ENCODE data around the gene CCDC85C.

CCDC85C gene

DNA sequence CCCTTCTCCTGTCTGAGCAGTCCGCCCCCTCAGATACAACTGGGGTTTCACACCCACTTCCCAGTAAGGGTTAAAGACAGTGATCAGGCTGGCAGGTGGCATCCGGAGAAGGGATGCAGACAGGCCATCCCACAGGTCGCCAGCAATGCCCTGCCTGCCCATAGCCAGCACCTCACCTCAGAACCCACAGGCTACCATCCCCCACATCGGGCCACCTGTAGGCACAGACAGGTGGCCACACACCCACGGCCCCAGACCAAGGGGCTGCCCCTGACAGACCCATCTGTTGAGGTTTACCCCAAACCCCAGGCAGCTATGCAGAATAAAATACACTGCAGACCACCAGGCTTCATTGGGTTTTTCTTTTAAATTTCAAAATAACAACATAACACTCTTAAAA lies 65.3 kb downstream of the CCDC85C start:
- no peak for DNase-seq (ENCODE audit: extremely low read depth, low read depth)
- TF ChIP-seq, protein P1, sequence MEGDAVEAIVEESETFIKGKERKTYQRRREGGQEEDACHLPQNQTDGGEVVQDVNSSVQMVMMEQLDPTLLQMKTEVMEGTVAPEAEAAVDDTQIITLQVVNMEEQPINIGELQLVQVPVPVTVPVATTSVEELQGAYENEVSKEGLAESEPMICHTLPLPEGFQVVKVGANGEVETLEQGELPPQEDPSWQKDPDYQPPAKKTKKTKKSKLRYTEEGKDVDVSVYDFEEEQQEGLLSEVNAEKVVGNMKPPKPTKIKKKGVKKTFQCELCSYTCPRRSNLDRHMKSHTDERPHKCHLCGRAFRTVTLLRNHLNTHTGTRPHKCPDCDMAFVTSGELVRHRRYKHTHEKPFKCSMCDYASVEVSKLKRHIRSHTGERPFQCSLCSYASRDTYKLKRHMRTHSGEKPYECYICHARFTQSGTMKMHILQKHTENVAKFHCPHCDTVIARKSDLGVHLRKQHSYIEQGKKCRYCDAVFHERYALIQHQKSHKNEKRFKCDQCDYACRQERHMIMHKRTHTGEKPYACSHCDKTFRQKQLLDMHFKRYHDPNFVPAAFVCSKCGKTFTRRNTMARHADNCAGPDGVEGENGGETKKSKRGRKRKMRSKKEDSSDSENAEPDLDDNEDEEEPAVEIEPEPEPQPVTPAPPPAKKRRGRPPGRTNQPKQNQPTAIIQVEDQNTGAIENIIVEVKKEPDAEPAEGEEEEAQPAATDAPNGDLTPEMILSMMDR (IDR thresholded peaks at IDR 0.05; ENCODE audit: low read depth, low read length): no peak

DNA sequence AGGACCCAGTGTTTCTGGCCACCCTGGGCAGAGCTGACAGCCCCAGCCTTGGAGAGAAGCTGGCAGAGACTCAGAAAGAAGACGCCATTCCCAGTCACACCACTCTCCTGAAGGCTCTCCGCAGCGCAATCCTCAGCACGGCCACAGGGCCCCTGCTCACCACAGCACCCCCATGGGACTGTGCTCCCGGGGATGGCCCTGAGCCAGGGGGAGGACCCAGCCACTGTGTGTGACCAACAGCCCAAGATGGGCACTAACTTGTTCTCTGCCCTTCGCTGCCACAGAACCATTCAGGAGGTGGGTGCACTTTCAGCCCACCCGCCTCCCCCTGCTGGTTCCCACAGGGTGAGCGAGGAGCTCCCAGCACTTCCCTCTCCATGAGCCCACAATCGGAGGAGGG lies 65.7 kb downstream of the CCDC85C start:
- TF ChIP-seq, protein P1 (IDR thresholded peaks at IDR 0.05; ENCODE audit: low read depth, low read length): no peak
- no peak for DNase-seq (ENCODE audit: extremely low read depth, low read depth)

DNA sequence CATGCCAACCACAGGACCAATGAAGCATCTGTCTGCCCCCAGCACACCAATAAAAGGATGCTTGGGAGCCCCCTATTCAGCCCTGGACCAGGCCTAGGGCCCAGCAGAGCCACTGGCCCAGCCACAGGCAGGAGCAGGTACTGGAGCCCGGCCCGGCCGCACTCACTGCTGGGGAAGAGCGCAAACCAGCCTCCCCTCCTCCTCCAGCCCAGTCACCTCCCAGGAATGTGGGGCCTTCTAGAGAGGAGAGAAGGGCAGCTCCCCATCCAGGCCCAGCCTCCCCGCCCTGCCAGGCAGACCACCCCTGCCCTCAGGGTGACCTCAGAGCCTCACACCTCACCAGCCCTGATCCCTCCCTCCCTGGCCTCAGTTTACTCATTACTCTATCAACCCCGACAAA lies 66.6 kb downstream of the CCDC85C start:
- DNase-seq (ENCODE audit: extremely low read depth, low read depth): no peak
- TF ChIP-seq, protein P1 (IDR thresholded peaks at IDR 0.05; ENCODE audit: low read depth, low read length): no peak

DNA sequence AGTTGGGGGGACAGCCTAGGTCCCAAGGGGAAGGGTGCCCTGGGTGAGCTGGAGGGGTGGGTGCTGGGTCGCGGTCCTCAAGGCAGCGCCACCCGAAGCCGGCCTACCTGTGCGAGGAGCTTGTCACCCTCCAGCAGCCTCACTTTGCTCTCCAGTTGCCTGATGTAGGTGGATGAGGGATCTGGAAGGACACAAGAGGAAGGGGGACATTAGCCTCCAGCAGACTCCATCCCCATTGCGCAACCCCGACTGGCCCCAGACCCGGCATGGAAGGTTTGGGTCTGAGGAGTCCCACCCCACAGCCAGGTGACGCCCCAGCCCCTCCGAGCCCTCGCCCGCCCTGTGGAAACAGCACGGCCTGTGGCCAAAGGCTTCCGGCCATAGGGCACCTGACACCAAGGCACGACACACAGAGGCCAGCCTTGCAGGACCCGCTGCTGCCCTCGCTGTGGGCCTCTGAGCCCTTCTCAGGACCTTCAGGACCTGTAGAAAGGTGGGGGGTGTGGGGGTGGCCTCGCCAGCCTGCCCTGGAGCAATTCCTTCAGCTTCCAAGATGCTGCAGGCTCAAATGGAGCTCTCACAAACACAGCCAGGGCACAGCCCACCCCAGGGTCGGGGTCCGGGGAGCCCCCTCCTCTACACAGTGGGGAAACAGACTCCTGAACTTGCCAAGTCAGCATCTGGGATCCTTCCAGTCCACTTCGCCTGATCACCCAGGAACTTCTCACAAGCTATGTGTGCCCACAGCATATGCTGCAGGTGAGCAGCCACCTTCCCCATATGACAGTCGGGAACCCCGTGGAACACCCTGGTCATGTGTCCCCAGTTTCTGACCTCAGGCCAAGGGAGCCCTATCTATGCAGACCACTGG lies 67.9 kb downstream of the CCDC85C start:
- TF ChIP-seq, protein P1 (IDR thresholded peaks at IDR 0.05; ENCODE audit: low read depth, low read length): no peak
- DNase-seq (ENCODE audit: extremely low read depth, low read depth): no peak

DNA sequence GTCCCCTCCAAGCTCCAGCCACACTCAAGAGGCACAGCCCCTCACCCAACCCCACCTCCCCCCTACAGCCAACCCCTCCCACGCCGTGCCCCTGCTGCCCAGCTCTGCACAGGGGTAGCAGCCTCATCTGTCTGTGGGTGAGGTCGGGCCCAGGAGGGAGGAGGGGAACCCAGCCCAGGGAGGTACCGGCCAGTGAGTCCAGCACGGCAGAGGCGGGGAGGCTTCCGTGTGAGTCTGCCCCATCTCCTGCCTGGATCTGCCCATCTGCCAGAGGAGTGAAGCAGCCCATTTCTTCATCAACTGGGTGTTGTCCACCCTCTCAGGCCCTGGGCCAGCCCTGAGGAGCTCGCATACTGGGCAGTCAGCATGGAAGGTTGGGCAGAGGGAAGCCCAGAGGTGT lies 68.6 kb downstream of the CCDC85C start:
- DNase-seq (ENCODE audit: extremely low read depth, low read depth): no peak
- TF ChIP-seq, protein P1 (IDR thresholded peaks at IDR 0.05; ENCODE audit: low read depth, low read length): no peak

DNA sequence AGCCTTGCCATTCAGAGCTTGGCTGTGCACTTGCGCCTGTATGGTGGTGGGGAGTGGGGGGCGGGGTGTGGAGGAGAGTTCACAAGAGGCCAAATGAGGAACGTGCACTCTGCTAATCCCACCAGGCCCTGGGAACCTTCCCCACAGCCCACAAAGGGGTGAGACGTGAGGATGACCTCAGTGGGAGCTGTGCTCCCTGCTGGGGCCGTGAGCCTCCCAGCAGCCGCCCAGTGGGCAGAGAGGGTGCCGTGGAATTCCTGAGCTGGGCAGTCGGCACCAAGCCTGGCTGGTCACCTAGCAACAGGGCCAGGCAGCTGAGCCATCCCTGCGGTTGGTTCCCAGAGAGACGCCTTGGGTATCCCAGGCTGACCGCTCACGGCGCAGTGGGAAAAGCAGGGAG lies 69.1 kb downstream of the CCDC85C start:
- TF ChIP-seq, protein P1 (IDR thresholded peaks at IDR 0.05; ENCODE audit: low read depth, low read length): no peak
- no peak for DNase-seq (ENCODE audit: extremely low read depth, low read depth)

DNA sequence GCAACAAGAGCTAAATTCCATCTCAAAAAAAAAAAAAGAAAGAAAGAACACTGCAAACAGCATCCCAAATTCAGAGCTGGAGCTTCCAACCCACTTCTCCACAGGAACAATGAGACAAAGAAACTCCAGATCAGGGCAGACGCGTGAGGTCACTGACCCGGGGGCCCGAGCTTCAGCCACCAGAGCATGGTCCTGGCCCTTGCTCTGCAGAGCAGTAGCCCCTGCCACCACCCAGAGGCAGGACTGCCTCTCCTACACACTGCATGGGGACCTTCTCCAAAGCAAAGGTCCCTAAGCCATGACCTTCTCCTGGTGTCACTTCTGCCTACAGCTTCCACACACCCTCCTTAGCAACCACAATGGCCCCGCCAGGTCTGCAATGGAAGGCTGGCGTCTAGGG lies 69.7 kb downstream of the CCDC85C start:
- DNase-seq (ENCODE audit: extremely low read depth, low read depth): no peak
- TF ChIP-seq, protein P1 (IDR thresholded peaks at IDR 0.05; ENCODE audit: low read depth, low read length): no peak

All from AG09319 (cell line).